HTR-8/SVneo (cell line): ENCODE results near the gene UBR2.
A peak's percentile ranks its signal among the peaks of the same experiment; 100 is the strongest.

Experiments
- DNase-seq: peaks from one replicate; pipeline ENCODE4 v3.0.0; 2011; ENCODE audit warnings: low spot score, mixed read lengths; ENCODE audit not compliant: insufficient read length
- FAIRE-seq: peaks from 2 replicates; lab custom pipeline; 2011; peaks lifted over from hg19 to GRCh38; lab: Jason Lieb, UNC

Gene UBR2

GRCh38 chr6:42563697-42564505 lies at the start of gene UBR2:
Gene UBR2 (plus strand): TSS chr6:42564029. CDS start chr6:42564320, 291 bp downstream.
- FAIRE-seq (peak; percentile 91), DNase-seq (peak; percentile 94)

GRCh38 chr6:42514745-42515144 lies 49.1 kb upstream of the UBR2 start:
- FAIRE-seq (no peak), DNase-seq (no peak)

- FAIRE-seq: no peak
- DNase-seq: no peak
Measured at GRCh38 chr6:42519779-42520178, 44.0 kb upstream of the UBR2 start.

GRCh38 chr6:42520786-42521607 lies 42.8 kb upstream of the UBR2 start:
- FAIRE-seq (no peak), DNase-seq (peak; percentile 14)

- FAIRE-seq (no peak), DNase-seq (no peak)
Measured at GRCh38 chr6:42522036-42522435, 41.8 kb upstream of the UBR2 start.

- FAIRE-seq: no peak
- DNase-seq: no peak
Measured at GRCh38 chr6:42522942-42523814, 40.7 kb upstream of the UBR2 start.

- DNase-seq: no peak
- FAIRE-seq: no peak
Measured at GRCh38 chr6:42525206-42525605, 38.6 kb upstream of the UBR2 start.

GRCh38 chr6:42526616-42527015 lies 37.2 kb upstream of the UBR2 start:
- no peak for DNase-seq
- no peak for FAIRE-seq

- FAIRE-seq (no peak), DNase-seq (no peak)
Measured at GRCh38 chr6:42527204-42527603, 36.6 kb upstream of the UBR2 start.

- FAIRE-seq (no peak), DNase-seq (no peak)
Measured at GRCh38 chr6:42530296-42530695, 33.5 kb upstream of the UBR2 start.

- no peak for FAIRE-seq
- DNase-seq: no peak
Measured at GRCh38 chr6:42530751-42531150, 33.1 kb upstream of the UBR2 start.

- DNase-seq: peak; percentile 78
- FAIRE-seq: peak; percentile 38
Measured at GRCh38 chr6:42532038-42532669, 31.7 kb upstream of the UBR2 start.

- FAIRE-seq (no peak), DNase-seq (no peak)
Measured at GRCh38 chr6:42533794-42534193, 30.0 kb upstream of the UBR2 start.

GRCh38 chr6:42537536-42537935 lies 26.3 kb upstream of the UBR2 start:
- DNase-seq: no peak
- FAIRE-seq: no peak

- DNase-seq (no peak), FAIRE-seq (no peak)
Measured at GRCh38 chr6:42539135-42539534, 24.7 kb upstream of the UBR2 start.

- DNase-seq: no peak
- FAIRE-seq: no peak
Measured at GRCh38 chr6:42545226-42545773, 18.5 kb upstream of the UBR2 start.

GRCh38 chr6:42547407-42548329 lies 16.2 kb upstream of the UBR2 start:
- FAIRE-seq (peak; percentile 65), DNase-seq (peak; percentile 86)

GRCh38 chr6:42550277-42550676 lies 13.6 kb upstream of the UBR2 start:
- DNase-seq (no peak), FAIRE-seq (no peak)

GRCh38 chr6:42551217-42551616 lies 12.6 kb upstream of the UBR2 start:
- FAIRE-seq: no peak
- DNase-seq: no peak
